Transverse colon (tissue), 4 donors: ENCODE data around the gene REV1. TPM values are rescaled to one million over a fixed set of nuclear protein-coding genes. Genes with fewer than 3 reads are reported as not detected.

Experiments used
- DNase-seq: peaks from one replicate; pipeline ENCODE4 v3.0.0-alpha.2; 2019
- H3K27ac ChIP-seq, 4 donors: fragments of 200-600 bp; sonication (generic); 2 replicates each; pipeline ENCODE4 v1.5.1; 2016 to 2018; ENCODE audit warnings: inconsistent platforms in 4 of 4
- H3K27me3 ChIP-seq: fragments of 200-600 bp; sonication (generic); 2 replicates; pipeline ENCODE4 v1.5.1; 2017; ENCODE audit warnings: inconsistent platforms
- H3K36me3 ChIP-seq, 4 donors: fragments of 200-600 bp; sonication (generic); 2 replicates each; pipeline ENCODE4 v1.5.1; 2017 to 2019; ENCODE audit warnings: inconsistent platforms in 4 of 4
- H3K4me1 ChIP-seq, 4 donors: fragments of 200-600 bp; sonication (generic); 2 replicates each; pipeline ENCODE4 v1.5.1; 2017 to 2020; ENCODE audit warnings: inconsistent platforms in 4 of 4
- H3K4me3 ChIP-seq, 4 donors: fragments of 200-600 bp; sonication (generic); 1 replicate in 1 of 4; 2 replicates in 3 of 4; pipeline versions ENCODE4 v1.5.1 to v1.6.1; 2017 to 2019; ENCODE audit warnings: inconsistent platforms in 4 of 4
- H3K9me3 ChIP-seq, 2 donors: fragments of 200-600 bp; sonication (generic); 2 replicates each; pipeline ENCODE4 v1.5.1; 2017 to 2019; ENCODE audit warnings: inconsistent platforms in 2 of 2
- EP300 ChIP-seq: sonication (generic); formaldehyde crosslinking; IDR thresholded peaks from one replicate; pipeline ENCODE4 v1.6.1; 2017; ENCODE audit warnings: antibody characterized with exemption, low read depth
- POLR2A ChIP-seq: fragments of 450-650 bp; IDR thresholded peaks from one replicate; pipeline ENCODE4 v1.6.1; 2016; ENCODE audit warnings: antibody characterized with exemption, mild to moderate bottlenecking, moderate library complexity
- POLR2AphosphoS5 ChIP-seq, 3 donors: sonication (generic); formaldehyde crosslinking; IDR thresholded peaks; one replicate each; pipeline ENCODE4 v1.6.1; 2016; ENCODE audit warnings: antibody characterized with exemption in 3 of 3
- WGBS, 2 donors: methylation state at CpG; one replicate each; pipeline ENCODE4 v1.1.5; 2018; ENCODE audit warnings: low coverage in 1 of 2; 5-methylcytosine and 5-hydroxymethylcytosine counted together
- in situ Hi-C, 4 donors: fragments of 200-750 bp; cut with MboI; loops; one replicate each; pipeline versions ENCODE4 v1.15.0 to v1.15.1; 2017; ENCODE audit warnings: low sequenced_read_pairs in 3 of 4, low pct_ligation_motif_present in 1 of 4, low pct_unique_long_range_greater_than_20kb in 1 of 4
- intact Hi-C: fragments of 100-400 bp; cut with DNase I; formaldehyde crosslinking; loops from one replicate; pipeline ENCODE4 v1.15.1; 2023; ENCODE audit warnings: low total_unique reads
- total RNA-seq, 4 donors: library from RNA; depleted of rRNA; stranded (reverse); fragments of >200 nt; gene quantifications; one replicate each; pipeline ENCODE4 v1.1.0, GENCODE V29; 2016
- TF ChIP-seq, protein P1 (sequence below), 5 experiments: fragments of 200-600 bp in 3 of 5; fragments of 450-650 bp in 2 of 5; sonication (generic) in 3 of 5; IDR thresholded peaks; 1 replicate in 2 of 5; 2 replicates in 3 of 5; pipeline ENCODE4 v1.5.1; 2016 to 2017; ENCODE audit warnings: antibody characterized with exemption in 5 of 5, inconsistent platforms in 3 of 5, mild to moderate bottlenecking in 2 of 5, moderate library complexity in 1 of 5

The REV1 gene
- total RNA-seq, 4 donors from 2014 or later, result 23.2 to 199 (median 73.5) TPM

DNA sequence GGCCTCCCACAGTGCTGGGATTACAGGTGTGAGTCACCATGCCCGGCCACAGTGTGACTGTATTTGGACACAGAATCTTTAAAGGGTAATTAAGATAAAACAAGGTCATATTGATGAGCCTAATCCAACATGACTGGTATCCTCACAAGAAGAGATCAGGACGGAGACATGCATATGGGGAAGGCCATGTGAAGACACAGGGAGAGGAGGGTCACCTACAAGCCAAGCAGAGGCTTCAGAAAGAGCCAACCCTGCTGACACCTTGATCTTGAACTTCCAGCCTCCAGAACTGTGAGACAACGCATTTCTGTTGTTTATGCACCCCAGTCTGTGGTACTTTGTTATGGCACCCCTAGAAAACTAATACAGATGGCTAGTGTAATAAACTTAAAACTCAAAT, 72.4 kb downstream of the REV1 start:
- H3K27ac ChIP-seq, result no peak overlapping the region
- no peaks in the 10 kb centered on the region for H3K9me3 ChIP-seq
- H3K36me3 ChIP-seq, result peaks cover 0 to 57% (median 8%) of the 10 kb centered on the region in 4 donors
- no peak for DNase-seq
- intact Hi-C loops, result loop anchor here (5.0 kb wide), 1 partner anchor 1090 kb away; no protein-coding TSS in a partner anchor
- H3K27me3 ChIP-seq, result no peaks in the 10 kb centered on the region
- in situ Hi-C loops, result no loop called here
- TF ChIP-seq EP300, result no peak
- TF ChIP-seq, protein P1, sequence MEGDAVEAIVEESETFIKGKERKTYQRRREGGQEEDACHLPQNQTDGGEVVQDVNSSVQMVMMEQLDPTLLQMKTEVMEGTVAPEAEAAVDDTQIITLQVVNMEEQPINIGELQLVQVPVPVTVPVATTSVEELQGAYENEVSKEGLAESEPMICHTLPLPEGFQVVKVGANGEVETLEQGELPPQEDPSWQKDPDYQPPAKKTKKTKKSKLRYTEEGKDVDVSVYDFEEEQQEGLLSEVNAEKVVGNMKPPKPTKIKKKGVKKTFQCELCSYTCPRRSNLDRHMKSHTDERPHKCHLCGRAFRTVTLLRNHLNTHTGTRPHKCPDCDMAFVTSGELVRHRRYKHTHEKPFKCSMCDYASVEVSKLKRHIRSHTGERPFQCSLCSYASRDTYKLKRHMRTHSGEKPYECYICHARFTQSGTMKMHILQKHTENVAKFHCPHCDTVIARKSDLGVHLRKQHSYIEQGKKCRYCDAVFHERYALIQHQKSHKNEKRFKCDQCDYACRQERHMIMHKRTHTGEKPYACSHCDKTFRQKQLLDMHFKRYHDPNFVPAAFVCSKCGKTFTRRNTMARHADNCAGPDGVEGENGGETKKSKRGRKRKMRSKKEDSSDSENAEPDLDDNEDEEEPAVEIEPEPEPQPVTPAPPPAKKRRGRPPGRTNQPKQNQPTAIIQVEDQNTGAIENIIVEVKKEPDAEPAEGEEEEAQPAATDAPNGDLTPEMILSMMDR (IDR thresholded peaks at IDR 0.05), result no peak
- no peak overlapping the region for H3K4me3 ChIP-seq
- H3K4me1 ChIP-seq, result no peaks in the 10 kb centered on the region
- WGBS, 2 donors, result 90 to 100% methylated on average over 2 to 3 of the region's 3 CpGs

GRCh38 chr2:99414566-99414965, 75.3 kb downstream of the REV1 start:
- in situ Hi-C loops, result no loop called here

GRCh38 chr2:99410276-99410675, 79.5 kb downstream of the REV1 start:
- Histone ChIP-seq H3K36me3 (peaks cover 0 to 39% (median 12%) of the 10 kb centered on the region in 4 donors), H3K4me1 (no peaks in the 10 kb centered on the region)
- in situ Hi-C loops, result no loop called here

More at GRCh38 chr2:99414566-99414965, 75.3 kb downstream of the REV1 start:
- Histone ChIP-seq H3K36me3 (peaks cover 0 to 65% (median 15%) of the 10 kb centered on the region in 4 donors), H3K27ac (no peak overlapping the region), H3K4me3 (no peak overlapping the region), H3K4me1 (no peaks in the 10 kb centered on the region), H3K9me3 (no peaks in the 10 kb centered on the region), H3K27me3 (no peaks in the 10 kb centered on the region)
- no peak for DNase-seq
- intact Hi-C loops, result no loop called here
- WGBS, 2 donors, result 90 to 91% methylated on average over 1 of the region's 1 CpG
- TF ChIP-seq, protein P1 (IDR thresholded peaks at IDR 0.05), result no peak
- TF ChIP-seq POLR2A, result no peak
- no peak for TF ChIP-seq EP300
- no peak for TF ChIP-seq POLR2AphosphoS5 (IDR thresholded peaks at IDR 0.05)

GRCh38 chr2:99406137-99406536, 83.7 kb downstream of the REV1 start:
- Histone ChIP-seq H3K9me3 (no peaks in the 10 kb centered on the region), H3K27ac (no peak overlapping the region), H3K4me3 (no peak overlapping the region), H3K36me3 (peaks cover 0 to 40% (median 22%) of the 10 kb centered on the region in 4 donors), H3K27me3 (no peaks in the 10 kb centered on the region), H3K4me1 (no peaks in the 10 kb centered on the region)
- intact Hi-C loops, result no loop called here
- TF ChIP-seq POLR2A (no peak), EP300 (no peak), POLR2AphosphoS5 (IDR thresholded peaks at IDR 0.05) (no peak)
- TF ChIP-seq, protein P1 (IDR thresholded peaks at IDR 0.05), result no peak
- in situ Hi-C loops, result no loop called here
- 88 to 94% methylated on average over 6 of the region's 6 CpGs for WGBS, 2 donors
- no peak for DNase-seq

More at GRCh38 chr2:99410276-99410675, 79.5 kb downstream of the REV1 start:
- H3K4me3 ChIP-seq, result no peak overlapping the region
- intact Hi-C loops, result no loop called here
- no peak for DNase-seq
- H3K27ac ChIP-seq, result no peak overlapping the region
- 91 to 92% methylated on average over 3 to 4 of the region's 4 CpGs for WGBS, 2 donors
- no peaks in the 10 kb centered on the region for H3K27me3 ChIP-seq
- TF ChIP-seq EP300, result no peak
- no peak for TF ChIP-seq POLR2A
- TF ChIP-seq POLR2AphosphoS5 (IDR thresholded peaks at IDR 0.05), result no peak
- TF ChIP-seq, protein P1 (IDR thresholded peaks at IDR 0.05), result no peak
- no peaks in the 10 kb centered on the region for H3K9me3 ChIP-seq
